Sigmoid colon (tissue), 4 donors: ENCODE data around the gene COX4I1.

Source experiments
- CTCF ChIP-seq, 4 experiments: fragments of 450-650 bp in 3 of 4; fragments of 200-600 bp in 1 of 4; IDR thresholded peaks; one replicate each; pipeline ENCODE4 v1.5.1; 2016 to 2019; ENCODE audit warnings: antibody characterized with exemption in 4 of 4, mild to moderate bottlenecking in 3 of 4, moderate library complexity in 2 of 4
- POLR2A ChIP-seq, 2 donors: fragments of 450-650 bp; IDR thresholded peaks; one replicate each; pipeline ENCODE4 v1.6.1; 2016; ENCODE audit warnings: antibody characterized with exemption in 2 of 2, mild to moderate bottlenecking in 2 of 2, moderate library complexity in 2 of 2
- POLR2AphosphoS5 ChIP-seq, 4 donors: sonication (generic); formaldehyde crosslinking; IDR thresholded peaks; one replicate each; pipeline ENCODE4 v1.6.1; 2017; ENCODE audit warnings: antibody characterized with exemption in 4 of 4

- TF ChIP-seq CTCF (IDR thresholded peaks at IDR 0.05) = no peak
- no peak for TF ChIP-seq POLR2A (IDR thresholded peaks at IDR 0.05)
- TF ChIP-seq POLR2AphosphoS5 (IDR thresholded peaks at IDR 0.05) = no peak
Observed at GRCh38 chr16:85847036-85847435, 47.5 kb downstream of the COX4I1 start.
